ENCODE measurements around the gene MRPL55.

DNA sequence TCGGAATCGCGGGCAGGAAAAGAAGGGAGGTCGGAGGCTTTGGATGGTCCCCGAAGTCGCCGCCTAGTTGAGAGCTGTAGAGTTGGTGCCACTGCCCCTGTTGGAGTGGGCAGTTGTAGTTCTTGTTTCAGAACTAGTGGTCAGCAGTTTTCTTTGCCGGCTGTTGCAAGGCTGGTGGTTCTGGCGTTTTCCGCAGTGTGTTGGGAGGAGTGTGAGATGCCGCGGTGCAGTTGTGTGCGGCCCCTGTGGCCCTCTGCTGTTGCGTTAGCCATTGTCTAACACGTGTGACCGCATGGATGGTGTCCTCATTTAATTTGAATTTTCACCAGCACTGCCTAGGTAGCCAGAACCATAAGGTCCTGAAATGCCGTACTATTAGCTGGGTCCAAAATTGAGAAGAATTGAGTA lies 25.2 kb downstream of the MRPL55 start:
- TF ChIP-seq CTCF (IDR thresholded peaks at IDR 0.05) (no peak), POLR2A (IDR thresholded peaks at IDR 0.05) (no peak)

All from Peyer's patch (tissue), 4 donors.